Endometrium (tissue), 2 donors: ENCODE measurements around the gene AAR2.

Source experiments
- FAIRE-seq: peaks from 2 replicates; lab custom pipeline; 2012; peaks lifted over from hg19 to GRCh38; lab: Jason Lieb, UNC
- donor health status: control.
- donor health status: control.

Gene AAR2

GRCh38 chr20:36281785-36282380, 45.6 kb downstream of the AAR2 start:
- no peak for FAIRE-seq

GRCh38 chr20:36284751-36285150, 48.5 kb downstream of the AAR2 start:
- FAIRE-seq: no peak

- FAIRE-seq: no peak
Observed at GRCh38 chr20:36285746-36286447, 49.6 kb downstream of the AAR2 start.

GRCh38 chr20:36297656-36298055, 61.4 kb downstream of the AAR2 start:
- FAIRE-seq: no peak

GRCh38 chr20:36298061-36298460, 61.8 kb downstream of the AAR2 start:
- no peak for FAIRE-seq

GRCh38 chr20:36298795-36299339, 62.6 kb downstream of the AAR2 start:
- no peak for FAIRE-seq

GRCh38 chr20:36299459-36299858, 63.2 kb downstream of the AAR2 start:
- no peak for FAIRE-seq

GRCh38 chr20:36301359-36302119, 65.3 kb downstream of the AAR2 start:
- FAIRE-seq: no peak

- no peak for FAIRE-seq
Observed at GRCh38 chr20:36303020-36303595, 66.8 kb downstream of the AAR2 start.

GRCh38 chr20:36303831-36304230, 67.6 kb downstream of the AAR2 start:
- FAIRE-seq: no peak

- FAIRE-seq: no peak
Observed at GRCh38 chr20:36304786-36305495, 68.7 kb downstream of the AAR2 start.

- FAIRE-seq: no peak
Observed at GRCh38 chr20:36305602-36306551, 69.6 kb downstream of the AAR2 start, which contains the start of gene DLGAP4. DLGAP4 (plus strand) TSS chr20:36306339; CDS start chr20:36431718, 125,379 bp downstream.
